Spleen (tissue), 11 donors: ENCODE results near the gene STK35. TPM values are rescaled to one million over a fixed set of nuclear protein-coding genes. Genes with fewer than 3 reads are reported as not detected.

Experiments used
- DNase-seq: peaks from one replicate; pipeline ENCODE4 v3.0.0-alpha.2; 2020
- H3K27ac ChIP-seq, 8 donors: fragments of 200-600 bp; sonication (generic) in 7 of 8; 1 replicate in 4 of 8; 2 replicates in 4 of 8; pipeline versions ENCODE4 v1.5.0 to v1.8.0; 2016 to 2021; ENCODE audit warnings: inconsistent platforms in 4 of 8, mild to moderate bottlenecking in 4 of 8, moderate library complexity in 1 of 8
- H3K27me3 ChIP-seq, 7 donors: fragments of 200-600 bp; sonication (generic) in 6 of 7; replicated peaks in 1 of 7; 1 replicate in 4 of 7; 2 replicates in 3 of 7; pipeline versions ENCODE4 v1.5.0 to v1.8.0; 2016 to 2021; ENCODE audit warnings: inconsistent platforms in 3 of 7, mild to moderate bottlenecking in 1 of 7
- H3K36me3 ChIP-seq, 6 donors: fragments of 200-600 bp; sonication (generic) in 5 of 6; 1 replicate in 4 of 6; 2 replicates in 2 of 6; pipeline versions ENCODE4 v1.5.0 to v1.8.0; 2016 to 2021; ENCODE audit warnings: inconsistent platforms in 2 of 6
- H3K4me1 ChIP-seq, 6 donors: fragments of 200-600 bp; sonication (generic) in 5 of 6; 1 replicate in 3 of 6; 2 replicates in 3 of 6; pipeline versions ENCODE4 v1.5.0 to v1.8.0; 2016 to 2021; ENCODE audit warnings: inconsistent platforms in 3 of 6
- H3K4me3 ChIP-seq, 8 donors: fragments of 200-600 bp; sonication (generic) in 7 of 8; 1 replicate in 4 of 8; 2 replicates in 4 of 8; pipeline versions ENCODE4 v1.5.0 to v1.8.0; 2016 to 2021; ENCODE audit warnings: inconsistent platforms in 4 of 8, mild to moderate bottlenecking in 4 of 8, moderate library complexity in 2 of 8
- H3K9me3 ChIP-seq, 8 donors: fragments of 200-600 bp; sonication (generic) in 7 of 8; 1 replicate in 4 of 8; 2 replicates in 4 of 8; pipeline versions ENCODE4 v1.5.0 to v1.8.0; 2016 to 2021; ENCODE audit warnings: inconsistent platforms in 4 of 8
- CTCF ChIP-seq, 11 experiments: fragments of 200-600 bp in 7 of 11; fragments of 450-650 bp in 4 of 11; sonication (generic) in 4 of 11; IDR thresholded peaks in 8 of 11; conservative IDR thresholded peaks in 3 of 11; 1 replicate in 7 of 11; 2 replicates in 4 of 11; pipeline versions ENCODE4 v1.4.0 to v1.8.0; 2016 to 2021; ENCODE audit warnings: antibody characterized with exemption in 11 of 11, inconsistent platforms in 4 of 11, mild to moderate bottlenecking in 1 of 11
- POLR2A ChIP-seq, 3 donors: fragments of 450-650 bp; IDR thresholded peaks; one replicate each; pipeline ENCODE4 v1.5.1; 2017; ENCODE audit warnings: antibody characterized with exemption in 3 of 3, mild to moderate bottlenecking in 1 of 3
- POLR2AphosphoS5 ChIP-seq, 3 donors: sonication (generic); formaldehyde crosslinking; IDR thresholded peaks; one replicate each; pipeline ENCODE4 v1.5.1; 2017; ENCODE audit warnings: antibody characterized with exemption in 3 of 3
- WGBS, 5 donors: extraction: QIAGEN DNeasy Blood & Tissue Kit in 3 of 5; methylation state at CpG; one replicate each; pipeline versions ENCODE4 v1.1.5 to v1.1.7; 2013 to 2018; 5-methylcytosine and 5-hydroxymethylcytosine counted together
- intact Hi-C: fragments of 100-400 bp; cut with DNase I; formaldehyde crosslinking; loops from one replicate; pipeline ENCODE4 v1.15.0; 2023; ENCODE audit warnings: low total_unique reads
- polyA plus RNA-seq, 3 donors: library from polyadenylated mRNA; stranded (reverse); fragments of 200-250 nt; gene quantifications; one replicate each; pipeline ENCODE4 v1.2.1, GENCODE V29; 2013
- total RNA-seq, 7 donors: library from RNA; depleted of rRNA in 3 of 7; stranded (reverse); fragments of >200 nt in 3 of 7; fragmentation: NEBNext Ultra II Directional in 4 of 7; extraction: Animal tissue kit (Norgen Biotek cat#: 25700) in 4 of 7; gene quantifications; one replicate each; pipeline versions ENCODE4 v1.1.0 to v1.2.1, GENCODE V29; 2016 to 2021
- donor health status: healthy with polysubstance abuse.
- donor health status: DM: no; HTN: no; CAD: no; lungs with moderate emphysema.
- donor health status: DM: no; HTN: no; CAD: no.
- donor health status: Bipolar disorder and iron deficiency.
- donor health status: healthy.
- donor health status: DM: no; HTN: no; CAD: no.
- donor health status: DM: yes; HTN: yes; CAD: no.

Gene STK35
- total and polyA plus RNA-seq, 10 donors = 1.8 to 25.4 (median 15.0) TPM

GRCh38 chr20:2080532-2081224 is 20.9 kb upstream of the STK35 start:
- Histone ChIP-seq H3K27ac (no peak overlapping the region), H3K9me3 (peaks cover 0 to 5% (median 0%) of the 10 kb centered on the region in 8 donors), H3K4me1 (no peaks in the 10 kb centered on the region), H3K4me3 (no peak overlapping the region), H3K27me3 (peaks cover 0 to 34% (median 0%) of the 10 kb centered on the region in 7 donors), H3K36me3 (no peaks in the 10 kb centered on the region)
- no peak for DNase-seq
- TF ChIP-seq POLR2AphosphoS5 (IDR thresholded peaks at IDR 0.05) (no peak), CTCF (IDR thresholded peaks at IDR 0.05 in 8 of 11, conservative IDR thresholded peaks at IDR 0.05 in 3 of 11) (no peak), POLR2A (IDR thresholded peaks at IDR 0.05) (no peak)
- WGBS, 5 donors = 57 to 76% (median 70%) methylated on average over 4 of the region's 4 CpGs
- intact Hi-C loops = no loop called here

DNA sequence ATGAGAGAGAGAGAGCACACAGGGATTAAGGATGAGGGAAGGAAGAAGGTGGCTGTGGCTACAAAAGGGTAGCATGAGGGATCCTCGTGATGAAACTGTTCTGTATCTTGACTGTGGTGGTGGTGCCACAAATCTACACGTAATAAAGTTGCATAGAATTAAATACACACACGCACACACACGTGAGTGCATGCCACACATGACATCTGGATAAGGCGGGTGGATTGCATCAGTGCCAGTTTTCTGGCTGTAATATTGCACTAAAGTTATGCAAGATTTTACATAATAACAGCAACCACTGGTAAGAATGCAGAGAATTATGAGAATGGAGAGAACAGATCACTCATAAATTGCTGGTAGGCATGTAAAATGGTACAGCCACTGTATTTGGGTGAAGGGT is 16.9 kb upstream of the STK35 start:
- H3K27me3 ChIP-seq = peaks cover 0 to 23% (median 0%) of the 10 kb centered on the region in 7 donors
- no peak overlapping the region for H3K27ac ChIP-seq
- WGBS, 5 donors = 33 to 84% (median 64%) methylated on average over 5 of the region's 5 CpGs
- H3K9me3 ChIP-seq = peaks cover 0 to under 1% (median 0%) of the 10 kb centered on the region in 8 donors
- no peaks in the 10 kb centered on the region for H3K36me3 ChIP-seq
- TF ChIP-seq CTCF (IDR thresholded peaks at IDR 0.05 in 8 of 11, conservative IDR thresholded peaks at IDR 0.05 in 3 of 11) = no peak
- peak in 1 of 3 donors; percentile 26 for TF ChIP-seq POLR2AphosphoS5 (IDR thresholded peaks at IDR 0.05)
- intact Hi-C loops = no loop called here
- no peak overlapping the region for H3K4me3 ChIP-seq
- no peak for DNase-seq
- H3K4me1 ChIP-seq = peaks cover 0 to 9% (median 1%) of the 10 kb centered on the region in 6 donors

- H3K27ac ChIP-seq = no peak overlapping the region
- TF ChIP-seq CTCF (IDR thresholded peaks at IDR 0.05 in 8 of 11, conservative IDR thresholded peaks at IDR 0.05 in 3 of 11) (peak in 2 of 11 experiments; percentile 11 to 13), POLR2A (IDR thresholded peaks at IDR 0.05) (no peak)
- H3K9me3 ChIP-seq = no peaks in the 10 kb centered on the region
- H3K4me3 ChIP-seq = no peak overlapping the region
- intact Hi-C loops = no loop called here
- no peaks in the 10 kb centered on the region for H3K36me3 ChIP-seq
- no peak for DNase-seq
- peaks cover 0 to 16% (median 0%) of the 10 kb centered on the region in 7 donors for H3K27me3 ChIP-seq
- peaks cover 0 to 9% (median 1%) of the 10 kb centered on the region in 6 donors for H3K4me1 ChIP-seq
- 56 to 72% (median 65%) methylated on average over 11 of the region's 11 CpGs for WGBS, 5 donors
Measured at GRCh38 chr20:2086177-2086979, 15.2 kb upstream of the STK35 start.

DNA sequence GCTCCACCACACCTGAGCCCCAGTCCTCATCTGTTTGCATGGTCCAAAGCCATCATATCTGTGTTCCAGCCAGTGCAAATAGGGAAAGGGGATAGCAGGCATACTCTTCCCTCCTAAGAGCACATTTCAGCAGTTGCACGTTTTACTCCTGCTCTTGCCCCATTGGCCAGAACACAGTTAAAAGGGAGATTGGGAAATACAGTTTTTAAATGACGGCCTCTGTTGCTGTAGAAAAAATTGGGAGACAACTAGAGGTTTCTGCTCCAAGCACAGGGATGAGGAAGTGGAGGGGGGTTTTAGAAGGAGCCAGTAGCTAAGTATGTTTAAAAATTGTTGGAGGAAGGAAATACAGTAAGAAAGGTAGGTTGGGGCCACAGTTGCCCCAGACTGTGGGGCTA is 14.6 kb upstream of the STK35 start:
- TF ChIP-seq CTCF (IDR thresholded peaks at IDR 0.05 in 8 of 11, conservative IDR thresholded peaks at IDR 0.05 in 3 of 11) (no peak), POLR2AphosphoS5 (IDR thresholded peaks at IDR 0.05) (no peak), POLR2A (IDR thresholded peaks at IDR 0.05) (no peak)
- intact Hi-C loops = no loop called here
- DNase-seq = no peak
- Histone ChIP-seq H3K4me1 (peaks cover 0 to 9% (median 1%) of the 10 kb centered on the region in 6 donors), H3K4me3 (no peak overlapping the region), H3K36me3 (no peaks in the 10 kb centered on the region), H3K27ac (no peak overlapping the region), H3K9me3 (no peaks in the 10 kb centered on the region), H3K27me3 (peaks cover 0 to 20% (median 0%) of the 10 kb centered on the region in 7 donors)
- WGBS, 5 donors = 40 to 67% (median 59%) methylated on average over 2 of the region's 2 CpGs
